Sigmoid colon (tissue), 4 donors: Measurements from ENCODE around the gene C1orf105.

Experiments
- EP300 ChIP-seq, 4 donors: sonication (generic); formaldehyde crosslinking; IDR thresholded peaks; one replicate each; pipeline ENCODE4 v1.6.1; 2017; ENCODE audit warnings: antibody characterized with exemption in 4 of 4
- POLR2A ChIP-seq, 2 donors: fragments of 450-650 bp; IDR thresholded peaks; one replicate each; pipeline ENCODE4 v1.6.1; 2016; ENCODE audit warnings: antibody characterized with exemption in 2 of 2, mild to moderate bottlenecking in 2 of 2, moderate library complexity in 2 of 2
- POLR2AphosphoS5 ChIP-seq, 4 donors: sonication (generic); formaldehyde crosslinking; IDR thresholded peaks; one replicate each; pipeline ENCODE4 v1.6.1; 2017; ENCODE audit warnings: antibody characterized with exemption in 4 of 4
- TF ChIP-seq, protein P1 (sequence below), 4 experiments: fragments of 450-650 bp in 3 of 4; fragments of 200-600 bp in 1 of 4; IDR thresholded peaks; one replicate each; pipeline ENCODE4 v1.5.1; 2016 to 2019; ENCODE audit warnings: antibody characterized with exemption in 4 of 4, mild to moderate bottlenecking in 3 of 4, moderate library complexity in 2 of 4

GRCh38 chr1:172514108-172514507, 93.6 kb downstream of the C1orf105 start:
- TF ChIP-seq, protein P1, sequence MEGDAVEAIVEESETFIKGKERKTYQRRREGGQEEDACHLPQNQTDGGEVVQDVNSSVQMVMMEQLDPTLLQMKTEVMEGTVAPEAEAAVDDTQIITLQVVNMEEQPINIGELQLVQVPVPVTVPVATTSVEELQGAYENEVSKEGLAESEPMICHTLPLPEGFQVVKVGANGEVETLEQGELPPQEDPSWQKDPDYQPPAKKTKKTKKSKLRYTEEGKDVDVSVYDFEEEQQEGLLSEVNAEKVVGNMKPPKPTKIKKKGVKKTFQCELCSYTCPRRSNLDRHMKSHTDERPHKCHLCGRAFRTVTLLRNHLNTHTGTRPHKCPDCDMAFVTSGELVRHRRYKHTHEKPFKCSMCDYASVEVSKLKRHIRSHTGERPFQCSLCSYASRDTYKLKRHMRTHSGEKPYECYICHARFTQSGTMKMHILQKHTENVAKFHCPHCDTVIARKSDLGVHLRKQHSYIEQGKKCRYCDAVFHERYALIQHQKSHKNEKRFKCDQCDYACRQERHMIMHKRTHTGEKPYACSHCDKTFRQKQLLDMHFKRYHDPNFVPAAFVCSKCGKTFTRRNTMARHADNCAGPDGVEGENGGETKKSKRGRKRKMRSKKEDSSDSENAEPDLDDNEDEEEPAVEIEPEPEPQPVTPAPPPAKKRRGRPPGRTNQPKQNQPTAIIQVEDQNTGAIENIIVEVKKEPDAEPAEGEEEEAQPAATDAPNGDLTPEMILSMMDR (IDR thresholded peaks at IDR 0.05) = no peak
- TF ChIP-seq POLR2AphosphoS5 (IDR thresholded peaks at IDR 0.05) = no peak
- no peak for TF ChIP-seq POLR2A (IDR thresholded peaks at IDR 0.05)
- TF ChIP-seq EP300 (IDR thresholded peaks at IDR 0.05) = no peak
